Measurements from ENCODE around the gene ZNF124.
A peak's percentile ranks its signal among the peaks of the same experiment; 100 is the strongest.

The ZNF124 gene

GRCh38 chr1:247114351-247115140, 57.3 kb downstream of the ZNF124 start:
- Histone ChIP-seq H3K4me3 (ENCODE audit: severe bottlenecking) (no peak overlapping the region), H3K9me3 (ENCODE audit: severe bottlenecking) (no peaks in the 10 kb centered on the region), H3K27ac (ENCODE audit: poor library complexity, severe bottlenecking) (no peak overlapping the region), H3K27me3 (ENCODE audit: insufficient read depth, poor library complexity, severe bottlenecking) (no peaks in the 10 kb centered on the region), H3K4me1 (ENCODE audit: insufficient read depth, poor library complexity, severe bottlenecking) (no peaks in the 10 kb centered on the region), H3K36me3 (ENCODE audit: low read depth) (no peaks in the 10 kb centered on the region)
- no peak for TF ChIP-seq CTCF (IDR thresholded peaks at IDR 0.05; ENCODE audit: poor library complexity, severe bottlenecking)
- ATAC-seq (ENCODE audit: low read depth) (no peak), DNase-seq (ENCODE audit: low spot score) (no peak)

- no peak for DNase-seq (ENCODE audit: low spot score)
- Histone ChIP-seq H3K36me3 (ENCODE audit: low read depth) (no peaks in the 10 kb centered on the region), H3K27me3 (ENCODE audit: insufficient read depth, poor library complexity, severe bottlenecking) (no peaks in the 10 kb centered on the region), H3K27ac (ENCODE audit: poor library complexity, severe bottlenecking) (no peak overlapping the region), H3K9me3 (ENCODE audit: severe bottlenecking) (no peaks in the 10 kb centered on the region), H3K4me1 (ENCODE audit: insufficient read depth, poor library complexity, severe bottlenecking) (no peaks in the 10 kb centered on the region), H3K4me3 (ENCODE audit: severe bottlenecking) (no peak overlapping the region)
- ATAC-seq (ENCODE audit: low read depth) = no peak
- TF ChIP-seq CTCF (IDR thresholded peaks at IDR 0.05; ENCODE audit: poor library complexity, severe bottlenecking) = no peak
These were observed 58.0 kb downstream of the ZNF124 start for GRCh38 chr1:247113733-247114271.

- Histone ChIP-seq H3K27me3 (ENCODE audit: insufficient read depth, poor library complexity, severe bottlenecking) (no peaks in the 10 kb centered on the region), H3K36me3 (ENCODE audit: low read depth) (no peaks in the 10 kb centered on the region), H3K4me3 (ENCODE audit: severe bottlenecking) (no peak overlapping the region), H3K4me1 (ENCODE audit: insufficient read depth, poor library complexity, severe bottlenecking) (no peaks in the 10 kb centered on the region), H3K27ac (ENCODE audit: poor library complexity, severe bottlenecking) (peak overlapping the region; percentile 19), H3K9me3 (ENCODE audit: severe bottlenecking) (no peaks in the 10 kb centered on the region)
- no peak for TF ChIP-seq CTCF (IDR thresholded peaks at IDR 0.05; ENCODE audit: poor library complexity, severe bottlenecking)
- ATAC-seq (ENCODE audit: low read depth) (peak; percentile 48; the same call in 2 of the 3 replicates), DNase-seq (ENCODE audit: low spot score) (no peak)
These were observed 58.7 kb downstream of the ZNF124 start for GRCh38 chr1:247113094-247113497.

- Histone ChIP-seq H3K27ac (ENCODE audit: poor library complexity, severe bottlenecking) (peak overlapping the region; percentile 19), H3K36me3 (ENCODE audit: low read depth) (no peaks in the 10 kb centered on the region), H3K9me3 (ENCODE audit: severe bottlenecking) (no peaks in the 10 kb centered on the region), H3K4me3 (ENCODE audit: severe bottlenecking) (no peak overlapping the region), H3K4me1 (ENCODE audit: insufficient read depth, poor library complexity, severe bottlenecking) (no peaks in the 10 kb centered on the region), H3K27me3 (ENCODE audit: insufficient read depth, poor library complexity, severe bottlenecking) (no peaks in the 10 kb centered on the region)
- DNase-seq (ENCODE audit: low spot score) (no peak), ATAC-seq (ENCODE audit: low read depth) (no peak)
- TF ChIP-seq CTCF (IDR thresholded peaks at IDR 0.05; ENCODE audit: poor library complexity, severe bottlenecking) = no peak
These were observed 59.4 kb downstream of the ZNF124 start for GRCh38 chr1:247112479-247112781.

Measured in RWPE2 (cell line).